Upper lobe of left lung (tissue), 6 donors: ENCODE measurements around the gene KRT86. TPM values are rescaled to one million over a fixed set of nuclear protein-coding genes. Genes with fewer than 3 reads are reported as not detected.

Experiments used
- ATAC-seq, 2 donors: fragments of 200-7000 bp; cut with Tn5 transposase; one replicate each; pipeline ENCODE4 v1.9.1; 2022; ENCODE audit warnings: mild to moderate bottlenecking in 2 of 2, moderate library complexity in 2 of 2; ENCODE audit not compliant: low FRiP score in 2 of 2
- DNase-seq, 2 donors: peaks; one replicate each; pipeline ENCODE4 v3.0.0-alpha.2; 2019 to 2020
- H3K27ac ChIP-seq, 4 donors: fragments of 200-600 bp; sonication (generic); one replicate each; pipeline ENCODE4 v1.5.1; 2016 to 2019
- H3K27me3 ChIP-seq, 4 donors: fragments of 200-600 bp; sonication (generic); one replicate each; pipeline ENCODE4 v1.5.1; 2017 to 2019
- H3K36me3 ChIP-seq, 4 donors: fragments of 200-600 bp; sonication (generic); one replicate each; pipeline ENCODE4 v1.5.1; 2016 to 2019
- H3K4me1 ChIP-seq, 4 donors: fragments of 200-600 bp; sonication (generic); one replicate each; pipeline ENCODE4 v1.5.1; 2018 to 2019
- H3K4me3 ChIP-seq, 4 donors: fragments of 200-600 bp; sonication (generic); one replicate each; pipeline ENCODE4 v1.5.1; 2017 to 2019; ENCODE audit warnings: mild to moderate bottlenecking in 2 of 4, moderate library complexity in 1 of 4
- H3K9me3 ChIP-seq, 4 donors: fragments of 200-600 bp; sonication (generic); one replicate each; pipeline ENCODE4 v1.5.1; 2018 to 2019
- EP300 ChIP-seq, 4 donors: sonication (generic); formaldehyde crosslinking; IDR thresholded peaks; one replicate each; pipeline ENCODE4 v1.5.1; 2017; ENCODE audit warnings: antibody characterized with exemption in 4 of 4, control low read depth in 2 of 4
- POLR2A ChIP-seq, 4 donors: fragments of 450-650 bp; IDR thresholded peaks; one replicate each; pipeline ENCODE4 v1.5.1; 2016 to 2017; ENCODE audit warnings: antibody characterized with exemption in 4 of 4, mild to moderate bottlenecking in 2 of 4
- POLR2AphosphoS5 ChIP-seq, 2 donors: sonication (generic); formaldehyde crosslinking; IDR thresholded peaks; one replicate each; pipeline ENCODE4 v1.5.1; 2017; ENCODE audit warnings: antibody characterized with exemption in 2 of 2
- WGBS, 2 donors: methylation state at CpG; one replicate each; pipeline ENCODE4 v1.1.5; 2017 to 2018; 5-methylcytosine and 5-hydroxymethylcytosine counted together
- total RNA-seq, 6 donors: library from RNA; depleted of rRNA in 4 of 6; stranded (reverse); fragments of >200 nt in 4 of 6; gene quantifications; one replicate each; pipeline versions ENCODE4 v1.1.0 to v1.2.1, GENCODE V29; 2016 to 2021
- TF ChIP-seq, protein P1 (sequence below), 6 experiments: fragments of 450-650 bp in 4 of 6; fragments of 200-600 bp in 2 of 6; sonication (generic) in 2 of 6; IDR thresholded peaks; one replicate each; pipeline ENCODE4 v1.5.1; 2016 to 2019; ENCODE audit warnings: antibody characterized with exemption in 6 of 6
- donor health status: DM: no; HTN: no; CAD: no; lungs with moderate emphysema.
- donor health status: DM: no; HTN: yes; CAD: no; lungs with severe emphysema.

Gene KRT86
- total RNA-seq, 6 donors from 2014 or later, result 0.30 to 1.5 (median 0.93) TPM; not detected in 2

- TF ChIP-seq POLR2A (IDR thresholded peaks at IDR 0.05), result no peak
- peak in 1 of 2 donors; percentile 9 for TF ChIP-seq POLR2AphosphoS5 (IDR thresholded peaks at IDR 0.05)
- Histone ChIP-seq H3K36me3 (peaks cover 0 to 19% (median 3%) of the 10 kb centered on the region in 4 donors), H3K27ac (peak overlapping the region; percentile 49 to 81 (median 68)), H3K4me1 (peaks cover 14 to 57% (median 28%) of the 10 kb centered on the region in 4 donors), H3K27me3 (no peaks in the 10 kb centered on the region), H3K9me3 (no peaks in the 10 kb centered on the region), H3K4me3 (no peak overlapping the region)
- WGBS, 2 donors, result 58% methylated on average over 4 to 5 of the region's 5 CpGs
- no peak for ATAC-seq
- no peak for DNase-seq
These were observed 31.1 kb upstream of the KRT86 start for GRCh38 chr12:52243259-52243855.

DNA sequence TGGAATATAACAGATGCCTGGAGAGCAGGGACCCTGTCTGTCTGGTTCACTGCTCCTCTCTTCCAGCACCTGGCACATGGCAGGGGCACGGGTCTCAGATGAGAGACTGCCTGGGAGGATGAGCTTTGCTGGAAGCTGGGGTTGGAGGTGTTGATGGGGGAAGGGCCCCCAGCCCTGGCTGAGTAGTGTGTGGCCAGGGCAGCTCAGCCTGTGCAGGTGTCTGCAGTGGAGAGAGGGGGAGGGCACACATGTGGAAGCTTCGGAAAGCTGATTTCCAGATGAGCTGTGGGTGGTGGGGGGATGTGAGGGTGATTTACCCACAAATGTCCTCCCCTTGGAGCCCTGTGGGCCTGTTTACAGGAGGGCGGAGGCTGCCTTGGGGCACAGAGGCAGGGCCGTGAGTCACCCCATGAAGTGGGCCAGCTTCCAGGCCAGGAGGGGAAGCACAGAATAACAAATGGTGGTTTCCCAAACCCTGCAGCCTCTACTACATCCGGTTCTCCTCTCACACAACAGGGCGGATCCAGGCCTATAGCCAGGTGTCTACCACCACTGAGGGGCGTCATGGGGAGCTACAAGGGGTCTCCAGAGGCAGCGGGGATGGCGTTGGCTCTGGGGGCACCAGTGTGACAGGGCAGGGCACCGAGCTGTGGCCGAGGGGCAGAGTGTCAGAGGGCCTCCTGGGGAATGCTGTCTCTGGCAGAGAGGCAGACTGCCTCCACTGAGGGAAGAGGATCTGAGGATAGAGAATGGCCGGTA is 30.4 kb upstream of the KRT86 start:
- WGBS, 2 donors, result 26 to 41% methylated on average over 9 to 12 of the region's 12 CpGs
- ATAC-seq, result peak; percentile 72 to 91

GRCh38 chr12:52244615-52244994 is 29.8 kb upstream of the KRT86 start:
- 44 to 80% methylated on average over 1 to 3 of the region's 3 CpGs for WGBS, 2 donors
- no peak overlapping the region for H3K4me3 ChIP-seq
- no peaks in the 10 kb centered on the region for H3K27me3 ChIP-seq
- no peak for TF ChIP-seq EP300 (IDR thresholded peaks at IDR 0.05)
- TF ChIP-seq, protein P1, sequence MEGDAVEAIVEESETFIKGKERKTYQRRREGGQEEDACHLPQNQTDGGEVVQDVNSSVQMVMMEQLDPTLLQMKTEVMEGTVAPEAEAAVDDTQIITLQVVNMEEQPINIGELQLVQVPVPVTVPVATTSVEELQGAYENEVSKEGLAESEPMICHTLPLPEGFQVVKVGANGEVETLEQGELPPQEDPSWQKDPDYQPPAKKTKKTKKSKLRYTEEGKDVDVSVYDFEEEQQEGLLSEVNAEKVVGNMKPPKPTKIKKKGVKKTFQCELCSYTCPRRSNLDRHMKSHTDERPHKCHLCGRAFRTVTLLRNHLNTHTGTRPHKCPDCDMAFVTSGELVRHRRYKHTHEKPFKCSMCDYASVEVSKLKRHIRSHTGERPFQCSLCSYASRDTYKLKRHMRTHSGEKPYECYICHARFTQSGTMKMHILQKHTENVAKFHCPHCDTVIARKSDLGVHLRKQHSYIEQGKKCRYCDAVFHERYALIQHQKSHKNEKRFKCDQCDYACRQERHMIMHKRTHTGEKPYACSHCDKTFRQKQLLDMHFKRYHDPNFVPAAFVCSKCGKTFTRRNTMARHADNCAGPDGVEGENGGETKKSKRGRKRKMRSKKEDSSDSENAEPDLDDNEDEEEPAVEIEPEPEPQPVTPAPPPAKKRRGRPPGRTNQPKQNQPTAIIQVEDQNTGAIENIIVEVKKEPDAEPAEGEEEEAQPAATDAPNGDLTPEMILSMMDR (IDR thresholded peaks at IDR 0.05), result no peak
- no peak for TF ChIP-seq POLR2AphosphoS5 (IDR thresholded peaks at IDR 0.05)
- TF ChIP-seq POLR2A (IDR thresholded peaks at IDR 0.05), result no peak
- H3K36me3 ChIP-seq, result peaks cover 0 to 19% (median 3%) of the 10 kb centered on the region in 4 donors
- peak in 1 of 2 donors; percentile 1 for ATAC-seq
- H3K9me3 ChIP-seq, result no peaks in the 10 kb centered on the region
- peak overlapping the region; percentile 55 to 81 (median 68) for H3K27ac ChIP-seq
- DNase-seq, result no peak
- H3K4me1 ChIP-seq, result peaks cover 14 to 54% (median 24%) of the 10 kb centered on the region in 4 donors

More for the DNA sequence above, 30.4 kb upstream of the KRT86 start:
- H3K36me3 ChIP-seq, result peaks cover 0 to 19% (median 3%) of the 10 kb centered on the region in 4 donors
- no peak overlapping the region for H3K4me3 ChIP-seq
- TF ChIP-seq POLR2A (IDR thresholded peaks at IDR 0.05), result peak in 1 of 4 donors; percentile 18
- peak in 1 of 4 donors; percentile 76 for TF ChIP-seq EP300 (IDR thresholded peaks at IDR 0.05)
- peak in 1 of 2 donors; percentile 56 for TF ChIP-seq POLR2AphosphoS5 (IDR thresholded peaks at IDR 0.05)
- TF ChIP-seq, protein P1 (IDR thresholded peaks at IDR 0.05), result no peak
- H3K4me1 ChIP-seq, result peaks cover 14 to 58% (median 26%) of the 10 kb centered on the region in 4 donors
- no peaks in the 10 kb centered on the region for H3K9me3 ChIP-seq
- peak; percentile 68 to 93 for DNase-seq
- H3K27me3 ChIP-seq, result no peaks in the 10 kb centered on the region
- peak overlapping the region; percentile 64 to 81 (median 68) for H3K27ac ChIP-seq

DNA sequence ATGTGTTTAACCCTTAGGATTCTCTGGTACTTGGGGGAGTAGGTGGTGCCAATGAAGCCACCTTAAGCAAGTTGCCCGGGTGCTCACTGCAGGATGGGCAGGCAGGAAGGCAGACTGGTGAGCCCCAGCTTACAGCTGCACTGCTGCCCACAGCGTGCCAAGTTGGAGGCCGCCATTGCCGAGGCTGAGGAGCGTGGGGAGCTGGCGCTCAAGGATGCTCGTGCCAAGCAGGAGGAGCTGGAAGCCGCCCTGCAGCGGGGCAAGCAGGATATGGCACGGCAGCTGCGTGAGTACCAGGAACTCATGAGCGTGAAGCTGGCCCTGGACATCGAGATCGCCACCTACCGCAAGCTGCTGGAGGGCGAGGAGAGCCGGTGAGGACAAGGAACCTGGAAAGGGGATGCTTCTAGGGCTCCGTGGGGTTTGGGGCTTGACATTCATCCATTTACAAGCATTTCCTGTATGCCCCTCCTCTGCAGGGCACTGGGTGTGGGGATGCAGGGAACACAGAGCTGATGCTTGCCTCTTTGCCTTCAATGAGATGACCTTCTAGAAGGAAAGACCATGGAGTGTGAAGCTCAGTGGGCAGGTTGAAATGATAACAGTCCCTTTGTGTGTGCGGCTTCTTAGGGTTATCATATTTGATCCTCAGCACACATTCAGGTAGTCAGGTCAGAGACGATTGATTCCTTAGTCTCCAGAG is 29.0 kb upstream of the KRT86 start:
- no peak for ATAC-seq
- peak in 1 of 2 donors; percentile 78 for DNase-seq
- Histone ChIP-seq H3K4me3 (no peak overlapping the region), H3K27me3 (peaks cover 0 to 4% (median 1%) of the 10 kb centered on the region in 4 donors), H3K9me3 (no peaks in the 10 kb centered on the region), H3K27ac (peak overlapping the region in 1 of 4 donors; percentile 64), H3K4me1 (peaks cover 14 to 52% (median 28%) of the 10 kb centered on the region in 4 donors), H3K36me3 (peaks cover 0 to 19% (median 3%) of the 10 kb centered on the region in 4 donors)
- TF ChIP-seq, protein P1 (IDR thresholded peaks at IDR 0.05), result no peak
- TF ChIP-seq POLR2A (IDR thresholded peaks at IDR 0.05), result no peak
- peak in 1 of 2 donors; percentile 49 for TF ChIP-seq POLR2AphosphoS5 (IDR thresholded peaks at IDR 0.05)
- TF ChIP-seq EP300 (IDR thresholded peaks at IDR 0.05), result no peak
- 86% methylated on average over 14 to 18 of the region's 20 CpGs for WGBS, 2 donors
